Testis (tissue), 2 donors: ENCODE measurements around the gene ARHGAP26.

ENCODE experiments used
- CTCF ChIP-seq, 3 experiments: fragments of 450-650 bp in 2 of 3; fragments of 200-600 bp in 1 of 3; sonication (generic) in 1 of 3; IDR thresholded peaks; one replicate each; pipeline ENCODE4 v1.5.1; 2016 to 2019; ENCODE audit warnings: antibody characterized with exemption in 3 of 3, mild to moderate bottlenecking in 2 of 3, moderate library complexity in 1 of 3
- POLR2A ChIP-seq: fragments of 450-650 bp; IDR thresholded peaks from one replicate; pipeline ENCODE4 v1.6.1; 2017; ENCODE audit warnings: antibody characterized with exemption, mild to moderate bottlenecking, moderate library complexity

GRCh38 chr5:143118222-143118621 lies 348.0 kb downstream of the ARHGAP26 start:
- no peak for TF ChIP-seq CTCF (IDR thresholded peaks at IDR 0.05)
- TF ChIP-seq POLR2A: no peak
